Activated CD4-positive, CD25-positive, alpha-beta regulatory T cell treated with anti-CD3 and anti-CD28 coated beads, Interleukin-2, amount 50 U/mL, for 16 hours (primary cell): ENCODE data around the gene TFB2M.
A peak's percentile ranks its signal among the peaks of the same experiment; 100 is the strongest.

Experiments
- DNase-seq: peaks from one replicate; pipeline ENCODE4 v3.0.0-alpha.2; 2020; ENCODE audit warnings: low read depth, low spot score

The TFB2M gene

GRCh38 chr1:246513619-246514343 is 52.3 kb downstream of the TFB2M start:
- DNase-seq = no peak

GRCh38 chr1:246513041-246513440 is 53.0 kb downstream of the TFB2M start:
- no peak for DNase-seq

- no peak for DNase-seq
These were observed 53.4 kb downstream of the TFB2M start for GRCh38 chr1:246512635-246513034.

GRCh38 chr1:246512230-246512629 is 53.8 kb downstream of the TFB2M start:
- DNase-seq = no peak

- no peak for DNase-seq
These were observed 54.9 kb downstream of the TFB2M start for GRCh38 chr1:246511203-246511602.

GRCh38 chr1:246510147-246511030 is 55.7 kb downstream of the TFB2M start:
- no peak for DNase-seq

- no peak for DNase-seq
These were observed 57.0 kb downstream of the TFB2M start for GRCh38 chr1:246508897-246509688.

GRCh38 chr1:246506674-246507481 is 59.2 kb downstream of the TFB2M start, which contains the start of gene SMYD3:
TSS of gene SMYD3 (minus strand) at chr1:246507279.
- DNase-seq = peak; percentile 45

GRCh38 chr1:246506367-246506673 is 59.7 kb downstream of the TFB2M start:
- no peak for DNase-seq

GRCh38 chr1:246503341-246503740 is 62.7 kb downstream of the TFB2M start:
- no peak for DNase-seq

- DNase-seq = peak; percentile 18
These were observed 68.6 kb downstream of the TFB2M start for GRCh38 chr1:246497331-246497915.

- DNase-seq = no peak
These were observed 73.3 kb downstream of the TFB2M start for GRCh38 chr1:246492611-246493245.

GRCh38 chr1:246491551-246492053 is 74.5 kb downstream of the TFB2M start:
- DNase-seq = no peak
